HCT116 (cell line): ENCODE data around the gene ARSJ. TPM values are rescaled to one million over a fixed set of nuclear protein-coding genes. Genes with fewer than 3 reads are reported as not detected.

Source experiments
- ATAC-seq: fragments of 200-7000 bp; cut with Tn5 transposase; 2 replicates; pipeline ENCODE4 v1.9.1; 2020; ENCODE audit warnings: mild to moderate bottlenecking, moderate library complexity
- BruUV-seq: library from RNA; stranded (reverse); fragments of 400-500 nt; replicated peaks from 2 replicates; lab custom pipeline; 2021; lab: Mats Ljungman, UMichigan
- CTCF ChIA-PET: fragments of 300-600 bp; sonication (Branson Sonifier 250); formaldehyde crosslinking; loops from one replicate; lab custom pipeline; 2021; ENCODE audit warnings: antibody characterized with exemption; lab: Charles Lee
- POLR2A ChIA-PET: fragments of 300-600, 350-600 bp; sonication (Branson Sonifier 250); formaldehyde crosslinking; loops from one replicate; lab custom pipeline; 2021; ENCODE audit warnings: antibody characterized with exemption; lab: Charles Lee
- RAD21 ChIA-PET, 2 experiments: fragments of 300-600 bp; sonication (Branson Sonifier 250); formaldehyde crosslinking; loops; one replicate each; lab custom pipeline; 2023; ENCODE audit warnings: low total read pairs in 2 of 2; ENCODE audit not compliant: uncharacterized antibody in 2 of 2, unreplicated experiment in 2 of 2, low non-redundant PET in 1 of 2; lab: Charles Lee
- DNase-seq: peaks from one replicate; pipeline ENCODE4 v3.0.0-alpha.2; 2010; ENCODE audit warnings: low read depth, low spot score
- H2AFZ ChIP-seq: fragments of 200-600 bp; shearing (Covaris generic), sonication (generic); 2 replicates; pipeline ENCODE4 v1.6.1; 2017; ENCODE audit warnings: low read depth, mixed run types, mixed read lengths, antibody characterized with exemption, low read length; ENCODE audit not compliant: poor library complexity, severe bottlenecking
- H3K27ac ChIP-seq: 2 replicates; pipeline ENCODE4 v1.5.1; 2012; ENCODE audit warnings: low read depth, low read length
- H3K27me3 ChIP-seq: fragments of 200-600 bp; sonication (generic); 2 replicates; pipeline ENCODE4 v1.6.1; 2016; ENCODE audit warnings: mixed run types, low read length, mixed read lengths; ENCODE audit not compliant: insufficient read depth
- H3K36me3 ChIP-seq, 2 experiments: fragments of 200-500 bp in 1 of 2; fragments of 200-600 bp in 1 of 2; sonication (Bioruptor generic) in 1 of 2; sonication (generic) in 1 of 2; 2 replicates each; pipeline versions ENCODE4 v1.5.1 to v1.6.1; 2014 to 2016; ENCODE audit warnings: low read length in 2 of 2, inconsistent platforms in 1 of 2, mixed read lengths in 1 of 2, mixed run types in 1 of 2; ENCODE audit not compliant: insufficient read depth in 2 of 2, control insufficient read depth in 1 of 2
- H3K4me1 ChIP-seq, 2 experiments: fragments of 200-600 bp in 1 of 2; sonication (generic) in 1 of 2; 2 replicates each; pipeline versions ENCODE4 v1.5.1 to v1.6.1; 2012 to 2017; ENCODE audit warnings: low read length in 2 of 2, inconsistent platforms in 1 of 2, mild to moderate bottlenecking in 1 of 2, mixed read lengths in 1 of 2, mixed run types in 1 of 2, moderate library complexity in 1 of 2; ENCODE audit not compliant: insufficient read depth in 2 of 2, control insufficient read depth in 1 of 2
- H3K4me2 ChIP-seq: fragments of 200-600 bp; sonication (generic); 2 replicates; pipeline ENCODE4 v1.6.1; 2017; ENCODE audit warnings: mixed run types, low read length, mixed read lengths
- H3K4me3 ChIP-seq, 2 experiments: fragments of 200-600 bp in 1 of 2; sonication (generic) in 1 of 2; replicated peaks in 1 of 2; 2 replicates each; pipeline ENCODE4 v1.5.1; 2011 to 2016; ENCODE audit warnings: low read length in 2 of 2, control low read depth in 1 of 2, low read depth in 1 of 2, mild to moderate bottlenecking in 1 of 2, mixed read lengths in 1 of 2, mixed run types in 1 of 2
- H3K79me2 ChIP-seq: fragments of 200-600 bp; sonication (generic); 2 replicates; pipeline ENCODE4 v1.6.1; 2017; ENCODE audit warnings: mild to moderate bottlenecking, mixed run types, low read length, moderate library complexity, mixed read lengths; ENCODE audit not compliant: insufficient read depth
- H3K9ac ChIP-seq: fragments of 200-600 bp; sonication (generic); 2 replicates; pipeline ENCODE4 v1.6.1; 2016; ENCODE audit warnings: low read length, mixed read lengths
- H3K9me2 ChIP-seq: fragments of 200-600 bp; sonication (generic), shearing (Covaris generic); 2 replicates; pipeline ENCODE4 v1.6.1; 2017; ENCODE audit warnings: mixed run types, mild to moderate bottlenecking, moderate library complexity; ENCODE audit not compliant: insufficient read depth
- H3K9me3 ChIP-seq, 2 experiments: fragments of 200-500 bp in 1 of 2; fragments of 200-600 bp in 1 of 2; sonication (Bioruptor generic) in 1 of 2; sonication (generic) in 1 of 2; 2 replicates each; pipeline ENCODE4 v1.6.1; 2014 to 2017; ENCODE audit warnings: low read length in 2 of 2, mixed read lengths in 2 of 2, inconsistent platforms in 1 of 2, low read depth in 1 of 2, mild to moderate bottlenecking in 1 of 2, mixed run types in 1 of 2, moderate library complexity in 1 of 2; ENCODE audit not compliant: control insufficient read depth in 1 of 2, insufficient read depth in 1 of 2
- H4K20me1 ChIP-seq: fragments of 200-600 bp; sonication (generic), shearing (Covaris generic); 2 replicates; pipeline ENCODE4 v1.6.1; 2017; ENCODE audit warnings: mixed run types, mild to moderate bottlenecking, moderate library complexity; ENCODE audit not compliant: insufficient read depth
- CBX3 ChIP-seq: IDR thresholded peaks from 2 replicates; pipeline ENCODE4 v1.6.1; 2012; ENCODE audit warnings: low read depth
- CEBPB ChIP-seq: IDR thresholded peaks from 2 replicates; pipeline ENCODE4 v1.6.1; 2012; ENCODE audit warnings: low read depth
- EGR1 ChIP-seq: IDR thresholded peaks from 2 replicates; pipeline ENCODE4 v1.6.1; 2012; ENCODE audit warnings: low read depth
- ELF1 ChIP-seq: IDR thresholded peaks from 2 replicates; pipeline ENCODE4 v1.6.1; 2012; ENCODE audit warnings: low read depth, borderline replicate concordance
- FOSL1 ChIP-seq: IDR thresholded peaks from 2 replicates; pipeline ENCODE4 v1.6.1; 2012; ENCODE audit warnings: low read depth
- JUND ChIP-seq: IDR thresholded peaks from 2 replicates; pipeline ENCODE4 v1.6.1; 2012
- POLR2AphosphoS5 ChIP-seq: IDR thresholded peaks from 2 replicates; pipeline ENCODE4 v1.6.1; 2011; ENCODE audit warnings: mild to moderate bottlenecking, low read depth, low read length, moderate library complexity
- RAD21 ChIP-seq: IDR thresholded peaks from 2 replicates; pipeline ENCODE4 v1.6.1; 2012; ENCODE audit warnings: low read depth, mild to moderate bottlenecking
- SIN3A ChIP-seq: IDR thresholded peaks from 2 replicates; pipeline ENCODE4 v1.6.1; 2012; ENCODE audit warnings: low read depth
- SP1 ChIP-seq: IDR thresholded peaks from 2 replicates; pipeline ENCODE4 v1.6.1; 2012; ENCODE audit warnings: low read depth
- ZFX ChIP-seq: fragments of 450-650 bp; IDR thresholded peaks from 2 replicates; pipeline ENCODE4 v1.6.1; 2017
- ZNF274 ChIP-seq: fragments of 200-500 bp; sonication (Bioruptor generic); IDR thresholded peaks from 2 replicates; pipeline ENCODE4 v1.6.1; 2014; ENCODE audit warnings: mild to moderate bottlenecking, low read depth, low read length, inconsistent platforms
- intact Hi-C: fragments of 100-400 bp; cut with micrococcal nuclease; formaldehyde crosslinking; loops from 2 replicates; pipeline ENCODE4 v1.10.0; 2022
- total RNA-seq: library from RNA; stranded (reverse); gene quantifications from one replicate; pipeline ENCODE4 v1.2.1, GENCODE V29; 2021; ENCODE audit not compliant: unreplicated experiment
- TF ChIP-seq, protein P1 (sequence below): IDR thresholded peaks from 2 replicates; pipeline ENCODE4 v1.6.1; 2011; ENCODE audit warnings: mild to moderate bottlenecking, low read length, moderate library complexity; ENCODE audit not compliant: insufficient replicate concordance; ENCODE audit errors: extremely low read depth
- TF ChIP-seq, protein P2 (sequence below): IDR thresholded peaks from 2 replicates; pipeline ENCODE4 v1.6.1; 2012

The ARSJ gene
- total RNA-seq, 1 experiment from 2014 or later, result 2.3 TPM

DNA sequence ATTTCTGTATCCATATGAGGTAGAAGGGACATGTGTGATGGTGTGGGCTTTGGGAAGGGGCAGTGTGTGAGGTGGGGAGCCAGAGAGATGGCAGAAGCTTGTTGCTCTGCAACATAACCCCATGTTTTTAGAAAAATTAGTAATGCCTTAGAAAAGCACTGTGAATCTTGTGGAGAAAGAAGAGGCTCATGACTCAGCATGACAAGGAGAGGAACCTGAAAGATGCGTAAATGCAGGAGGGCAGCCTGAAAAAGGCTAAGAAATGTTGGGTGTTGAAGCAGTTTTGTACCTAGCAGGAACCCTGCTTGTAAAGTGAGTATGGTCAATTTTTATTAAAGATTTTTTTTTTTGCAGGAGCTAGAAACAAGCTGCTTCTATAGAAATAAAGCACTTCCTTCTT lies 59.8 kb downstream of the ARSJ start:
- no TSS peak for BruUV-seq
- CTCF ChIA-PET, result no interaction called here
- DNase-seq, result no peak

DNA sequence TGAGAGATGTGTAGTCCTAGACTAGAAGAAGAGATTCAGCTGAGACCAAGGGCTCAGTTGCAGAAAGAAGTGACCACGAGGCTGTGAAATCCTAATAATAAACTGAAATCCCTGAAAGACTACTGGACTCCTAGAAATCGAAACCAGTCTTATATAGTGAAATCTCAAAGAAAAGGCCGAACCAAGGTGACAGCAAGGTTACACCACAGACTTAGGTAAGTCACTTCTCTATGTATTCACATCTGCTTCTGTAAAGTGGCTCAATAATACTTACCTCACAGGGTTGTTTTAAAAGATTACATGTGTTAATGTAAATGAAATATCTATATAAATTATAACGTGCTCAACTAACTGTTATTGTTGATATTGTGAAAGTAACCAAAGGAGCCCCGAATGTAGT lies 60.3 kb downstream of the ARSJ start:
- RAD21 ChIA-PET, result no interaction called here
- TF ChIP-seq CEBPB (no peak), ZFX (no peak), ZNF274 (no peak), JUND (no peak), RAD21 (no peak), CBX3 (no peak), EGR1 (no peak), SP1 (no peak)
- CTCF ChIA-PET, result no interaction called here
- Histone ChIP-seq H2AFZ (no peak overlapping the region), H3K27ac (no peak overlapping the region), H3K4me1 (no peaks in the 10 kb centered on the region), H3K4me2 (no peak overlapping the region), H3K9me3 (no peaks in the 10 kb centered on the region), H3K27me3 (no peaks in the 10 kb centered on the region), H3K79me2 (no peaks in the 10 kb centered on the region), H3K4me3 (no peak overlapping the region), H3K9ac (no peak overlapping the region), H3K9me2 (no peaks in the 10 kb centered on the region), H3K36me3 (no peaks in the 10 kb centered on the region), H4K20me1 (no peaks in the 10 kb centered on the region)
- no peak for ATAC-seq
- intact Hi-C loops, result no loop called here
- no peak for DNase-seq
- POLR2A ChIA-PET, result no interaction called here
- BruUV-seq, result no TSS peak

More for the DNA sequence above, 59.8 kb downstream of the ARSJ start:
- H3K9ac ChIP-seq, result no peak overlapping the region
- no peaks in the 10 kb centered on the region for H3K79me2 ChIP-seq
- H2AFZ ChIP-seq, result no peak overlapping the region
- no peaks in the 10 kb centered on the region for H3K36me3 ChIP-seq
- TF ChIP-seq, protein P1, sequence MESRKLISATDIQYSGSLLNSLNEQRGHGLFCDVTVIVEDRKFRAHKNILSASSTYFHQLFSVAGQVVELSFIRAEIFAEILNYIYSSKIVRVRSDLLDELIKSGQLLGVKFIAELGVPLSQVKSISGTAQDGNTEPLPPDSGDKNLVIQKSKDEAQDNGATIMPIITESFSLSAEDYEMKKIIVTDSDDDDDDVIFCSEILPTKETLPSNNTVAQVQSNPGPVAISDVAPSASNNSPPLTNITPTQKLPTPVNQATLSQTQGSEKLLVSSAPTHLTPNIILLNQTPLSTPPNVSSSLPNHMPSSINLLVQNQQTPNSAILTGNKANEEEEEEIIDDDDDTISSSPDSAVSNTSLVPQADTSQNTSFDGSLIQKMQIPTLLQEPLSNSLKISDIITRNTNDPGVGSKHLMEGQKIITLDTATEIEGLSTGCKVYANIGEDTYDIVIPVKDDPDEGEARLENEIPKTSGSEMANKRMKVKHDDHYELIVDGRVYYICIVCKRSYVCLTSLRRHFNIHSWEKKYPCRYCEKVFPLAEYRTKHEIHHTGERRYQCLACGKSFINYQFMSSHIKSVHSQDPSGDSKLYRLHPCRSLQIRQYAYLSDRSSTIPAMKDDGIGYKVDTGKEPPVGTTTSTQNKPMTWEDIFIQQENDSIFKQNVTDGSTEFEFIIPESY, result no peak
- TF ChIP-seq POLR2AphosphoS5 (no peak), ZFX (no peak), SIN3A (no peak), ELF1 (no peak), FOSL1 (no peak), RAD21 (no peak)
- TF ChIP-seq, protein P2, sequence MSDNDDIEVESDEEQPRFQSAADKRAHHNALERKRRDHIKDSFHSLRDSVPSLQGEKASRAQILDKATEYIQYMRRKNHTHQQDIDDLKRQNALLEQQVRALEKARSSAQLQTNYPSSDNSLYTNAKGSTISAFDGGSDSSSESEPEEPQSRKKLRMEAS, result no peak
- intact Hi-C loops, result no loop called here
- no peaks in the 10 kb centered on the region for H3K4me1 ChIP-seq
- no peak overlapping the region for H3K4me3 ChIP-seq
- H3K27me3 ChIP-seq, result no peaks in the 10 kb centered on the region
- POLR2A ChIA-PET, result no interaction called here
- no peaks in the 10 kb centered on the region for H3K9me2 ChIP-seq
- H3K27ac ChIP-seq, result no peak overlapping the region
- ATAC-seq, result no peak
- no peak overlapping the region for H3K4me2 ChIP-seq
- RAD21 ChIA-PET, result no interaction called here
- no peaks in the 10 kb centered on the region for H4K20me1 ChIP-seq
- no peaks in the 10 kb centered on the region for H3K9me3 ChIP-seq
